ENCODE measurements around the gene ELMO1.

Gene ELMO1

DNA sequence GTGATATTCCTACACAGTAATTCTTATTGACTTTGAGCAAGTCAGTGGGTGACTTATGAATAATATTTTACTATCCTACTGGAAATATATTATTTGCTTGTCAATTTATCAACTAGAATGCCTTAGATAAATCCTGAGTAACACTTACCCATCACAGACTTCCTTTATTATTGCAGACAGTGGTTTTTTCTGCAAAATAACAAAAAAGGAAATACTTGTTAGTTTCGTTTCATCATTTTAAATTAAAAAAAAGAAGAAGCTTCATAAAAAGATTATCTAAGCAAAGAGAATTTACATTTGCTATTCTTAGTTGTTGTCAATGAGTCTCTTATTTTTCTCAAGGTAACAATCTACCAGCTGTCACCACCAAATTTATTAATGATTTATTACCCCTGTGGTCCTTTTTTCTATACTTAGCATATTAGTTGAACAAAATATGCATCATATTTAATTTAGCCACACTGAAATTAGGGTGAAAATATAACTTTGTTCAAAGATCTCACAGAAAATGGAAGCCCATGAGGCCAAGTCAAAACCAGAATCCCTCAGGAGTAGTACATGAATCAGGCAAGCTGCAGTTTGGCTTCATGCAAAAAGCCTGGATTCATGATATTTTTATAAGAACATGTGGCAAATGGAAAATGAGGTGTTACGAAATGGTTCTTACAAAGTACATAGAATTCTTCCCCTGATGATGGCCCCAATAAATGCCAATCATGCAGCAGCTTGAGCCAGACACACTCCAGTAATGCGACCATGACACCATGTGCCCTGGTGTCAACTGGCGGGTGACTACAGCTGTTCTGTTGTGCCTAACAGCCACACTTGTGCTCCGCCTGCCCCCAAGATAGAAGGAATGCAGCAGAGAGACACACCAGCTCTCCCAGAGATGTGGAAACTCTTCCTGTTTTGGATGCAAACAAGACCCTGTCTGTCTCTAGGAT is 132.6 kb downstream of the ELMO1 start:
- no peak for DNase-seq (ENCODE audit: low read depth, low spot score)

DNA sequence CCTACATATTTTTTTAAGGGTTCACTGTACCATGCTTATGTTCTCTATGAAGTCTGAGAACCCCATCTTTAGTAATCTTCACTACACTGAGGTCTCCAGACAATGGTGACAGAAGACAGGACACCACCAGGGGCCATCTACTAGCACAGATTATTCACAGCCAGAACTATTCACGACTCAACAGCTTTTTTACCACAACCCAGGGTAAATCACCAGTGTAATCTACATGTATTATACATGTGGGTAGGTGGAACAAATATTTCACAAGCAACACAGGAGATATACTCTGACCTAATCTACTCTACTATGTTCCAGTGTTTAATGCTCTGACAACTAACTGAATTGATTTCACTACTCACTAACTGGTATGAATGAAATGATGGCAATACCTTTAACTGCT is 136.1 kb downstream of the ELMO1 start:
- DNase-seq (ENCODE audit: low read depth, low spot score): no peak

DNA sequence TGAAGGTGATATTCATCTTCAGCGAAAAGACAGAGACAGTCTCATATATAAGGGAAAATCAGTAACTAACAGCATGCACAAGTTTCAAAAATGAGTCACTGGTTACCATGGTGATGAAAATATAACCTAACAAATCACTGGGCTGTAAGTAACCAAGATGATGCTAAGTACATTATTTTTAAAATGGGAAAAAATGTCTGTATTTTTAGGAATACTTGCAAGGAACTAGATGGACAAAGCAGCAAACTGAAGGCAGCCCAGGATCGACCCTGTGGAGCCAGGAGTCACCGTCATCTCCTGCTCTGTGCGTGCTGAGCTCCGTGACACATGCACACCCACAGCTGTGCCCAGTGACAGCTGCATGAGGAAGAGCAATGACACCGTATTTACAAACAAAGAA is 137.3 kb downstream of the ELMO1 start:
- DNase-seq (ENCODE audit: low read depth, low spot score): no peak

DNA sequence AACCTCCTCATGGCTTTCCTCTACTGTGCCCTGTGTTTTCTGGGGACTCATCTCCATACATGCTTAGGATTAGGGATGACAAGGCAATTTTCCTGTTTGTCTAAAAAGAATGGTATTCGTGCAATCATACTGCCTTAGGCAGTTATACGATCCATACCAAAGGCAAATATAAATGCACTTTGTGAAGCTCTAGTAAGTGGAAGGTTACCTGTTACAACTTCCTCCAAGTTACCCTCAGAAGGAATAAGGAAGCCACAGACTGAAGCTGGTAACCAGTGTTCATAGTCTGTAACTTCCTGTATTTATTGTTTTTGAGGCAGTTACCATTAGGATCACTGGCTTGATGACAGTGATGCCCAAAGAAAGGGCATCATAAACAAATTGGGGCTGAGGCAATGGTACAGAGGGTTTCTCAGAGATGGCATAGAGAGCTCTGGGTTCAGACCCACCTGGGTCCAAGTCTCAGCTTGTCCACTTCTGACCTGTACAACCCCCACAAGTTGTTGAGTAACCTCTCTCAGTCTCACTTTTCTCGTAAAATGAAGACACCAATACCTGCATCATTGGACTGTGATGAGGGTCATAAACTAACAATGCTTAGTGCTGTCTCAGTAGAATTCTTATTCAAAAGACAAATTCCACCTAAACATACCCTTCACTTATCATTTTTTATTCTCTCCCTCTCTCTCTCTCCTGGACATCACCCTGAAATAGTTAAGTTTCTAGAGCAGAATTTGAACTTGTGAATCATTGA is 138.2 kb downstream of the ELMO1 start:
- DNase-seq (ENCODE audit: low read depth, low spot score): no peak

DNA sequence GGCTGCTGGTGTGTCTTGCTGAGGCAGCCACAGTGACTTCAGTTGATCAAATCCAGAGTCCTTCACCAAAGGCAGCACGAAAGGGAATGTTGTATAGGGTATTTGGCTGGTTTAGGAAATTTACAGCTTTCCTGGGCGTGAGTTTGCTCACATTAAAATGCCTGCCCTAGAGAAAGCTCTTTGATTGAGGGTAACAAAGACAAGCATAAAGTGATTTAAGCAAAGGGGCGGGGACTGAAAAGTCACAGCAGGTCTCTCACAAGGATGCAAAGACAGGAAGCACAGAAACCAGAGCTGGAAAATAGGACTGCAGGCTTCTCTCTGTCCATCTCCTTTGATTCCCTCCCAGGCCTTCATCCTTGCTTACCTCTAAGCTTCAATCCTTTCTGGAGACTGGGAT is 139.2 kb downstream of the ELMO1 start:
- DNase-seq (ENCODE audit: low read depth, low spot score): peak; percentile 10

DNA sequence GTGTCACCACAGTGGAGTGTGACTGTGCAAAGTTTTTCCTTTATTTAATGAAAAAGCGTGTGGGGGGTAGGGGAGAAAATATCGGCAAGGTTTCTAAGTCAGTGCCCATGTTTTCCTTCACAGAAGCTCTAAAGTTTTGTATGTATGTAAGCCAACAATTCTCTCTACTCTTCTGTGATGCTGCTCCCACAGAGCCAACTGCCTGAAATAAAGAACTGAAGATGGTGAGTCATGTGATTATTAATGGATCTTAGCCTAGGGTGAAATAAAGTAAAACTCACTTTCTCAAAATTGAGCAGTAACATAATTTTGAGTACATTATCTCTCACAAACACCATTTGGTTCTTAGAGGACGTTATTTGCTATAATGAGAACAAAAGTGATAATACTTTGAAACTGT is 143.7 kb downstream of the ELMO1 start:
- no peak for DNase-seq (ENCODE audit: low read depth, low spot score)

DNA sequence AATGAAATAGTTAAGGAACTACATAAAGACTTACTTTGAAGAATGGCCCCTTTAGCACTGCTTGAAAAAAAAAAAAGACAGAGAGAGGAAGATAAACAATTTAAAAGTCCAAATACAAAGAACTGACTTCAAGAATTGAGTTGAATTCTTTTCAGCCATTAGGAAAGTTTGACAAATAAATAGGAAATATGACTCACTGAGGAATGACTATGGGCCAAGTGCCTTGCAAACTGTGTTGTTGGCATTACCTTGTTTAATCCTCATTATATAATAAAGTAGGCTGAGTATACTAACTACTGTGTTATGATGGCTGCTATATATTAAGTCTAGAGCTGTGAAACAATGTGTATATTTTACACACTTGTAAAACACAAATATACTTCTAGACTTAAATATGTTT is 151.1 kb downstream of the ELMO1 start:
- no peak for DNase-seq (ENCODE audit: low read depth, low spot score)

DNA sequence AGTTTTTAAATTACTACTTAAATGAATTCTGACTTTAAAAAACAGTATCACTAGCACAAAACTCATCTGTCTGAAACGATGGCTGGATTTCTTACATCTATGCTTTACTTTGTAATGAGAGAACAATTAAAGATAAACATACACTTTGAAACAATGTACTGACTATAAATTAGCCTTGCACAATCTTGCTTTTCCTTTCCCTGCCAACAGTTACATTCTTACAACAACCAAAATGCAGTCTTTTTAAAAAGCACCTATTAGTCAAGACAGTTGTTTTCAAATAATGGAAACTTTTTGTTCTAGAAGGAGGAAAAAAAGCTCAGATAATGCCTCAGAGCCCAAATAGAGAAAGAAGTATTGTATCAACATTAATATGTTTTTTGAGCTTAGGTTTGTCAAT is 153.3 kb downstream of the ELMO1 start:
- no peak for DNase-seq (ENCODE audit: low read depth, low spot score)

DNA sequence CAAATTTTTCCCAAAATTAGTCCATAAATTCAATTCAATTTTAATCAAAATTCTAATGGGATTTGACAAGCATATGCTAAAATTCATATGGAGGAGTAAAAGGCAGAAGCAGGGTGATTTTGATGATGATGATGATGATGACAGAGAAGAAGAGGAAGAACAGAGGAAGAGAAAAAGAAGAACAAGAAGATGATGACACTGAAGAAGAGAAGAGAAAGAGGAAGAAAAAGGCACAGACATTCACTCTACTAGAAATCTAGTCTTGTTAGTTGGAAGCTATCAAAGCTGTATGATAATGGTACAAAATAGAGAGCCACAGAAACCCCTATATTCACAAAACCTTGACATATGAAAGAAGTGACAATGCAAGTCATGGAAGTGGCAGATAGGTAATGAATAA is 157.9 kb downstream of the ELMO1 start:
- no peak for DNase-seq (ENCODE audit: low read depth, low spot score)

DNA sequence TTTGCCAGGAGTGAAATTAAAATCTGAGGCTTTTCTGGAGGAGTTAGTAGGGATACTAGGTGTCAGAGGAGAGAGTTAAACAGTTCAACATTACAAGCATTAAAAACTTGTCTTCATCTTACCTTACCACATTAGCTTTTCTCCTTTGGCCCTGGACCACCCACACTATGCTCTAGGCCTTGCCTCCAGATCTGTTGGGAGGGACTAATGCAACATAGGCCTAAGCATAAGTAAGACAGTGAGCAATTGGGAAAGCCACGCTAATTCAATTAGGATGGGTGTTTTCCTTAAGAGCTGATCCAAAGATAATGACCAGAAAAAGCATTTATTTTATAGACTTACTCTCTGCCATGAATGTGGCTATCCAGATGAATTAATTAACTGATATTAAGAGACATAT is 158.9 kb downstream of the ELMO1 start:
- no peak for DNase-seq (ENCODE audit: low read depth, low spot score)

DNA sequence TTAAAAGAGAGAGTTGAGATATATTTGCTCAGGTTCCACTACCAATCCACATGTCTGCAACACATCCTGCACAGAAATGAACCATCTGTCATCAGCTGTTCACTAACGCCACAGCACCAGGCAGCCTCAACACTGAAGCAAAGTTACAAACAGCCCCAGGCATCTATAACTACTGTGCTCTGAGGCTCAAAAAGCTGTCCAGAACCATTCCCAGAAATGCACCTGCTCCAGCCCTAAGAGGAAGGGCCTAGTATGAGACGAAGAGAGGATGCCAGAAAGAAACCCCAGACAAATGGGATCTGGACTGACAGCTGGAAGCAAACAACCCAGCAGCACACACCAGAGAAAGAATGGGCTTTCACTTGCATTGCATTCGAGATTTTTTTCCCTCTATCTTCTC is 159.3 kb downstream of the ELMO1 start:
- DNase-seq (ENCODE audit: low read depth, low spot score): no peak

DNA sequence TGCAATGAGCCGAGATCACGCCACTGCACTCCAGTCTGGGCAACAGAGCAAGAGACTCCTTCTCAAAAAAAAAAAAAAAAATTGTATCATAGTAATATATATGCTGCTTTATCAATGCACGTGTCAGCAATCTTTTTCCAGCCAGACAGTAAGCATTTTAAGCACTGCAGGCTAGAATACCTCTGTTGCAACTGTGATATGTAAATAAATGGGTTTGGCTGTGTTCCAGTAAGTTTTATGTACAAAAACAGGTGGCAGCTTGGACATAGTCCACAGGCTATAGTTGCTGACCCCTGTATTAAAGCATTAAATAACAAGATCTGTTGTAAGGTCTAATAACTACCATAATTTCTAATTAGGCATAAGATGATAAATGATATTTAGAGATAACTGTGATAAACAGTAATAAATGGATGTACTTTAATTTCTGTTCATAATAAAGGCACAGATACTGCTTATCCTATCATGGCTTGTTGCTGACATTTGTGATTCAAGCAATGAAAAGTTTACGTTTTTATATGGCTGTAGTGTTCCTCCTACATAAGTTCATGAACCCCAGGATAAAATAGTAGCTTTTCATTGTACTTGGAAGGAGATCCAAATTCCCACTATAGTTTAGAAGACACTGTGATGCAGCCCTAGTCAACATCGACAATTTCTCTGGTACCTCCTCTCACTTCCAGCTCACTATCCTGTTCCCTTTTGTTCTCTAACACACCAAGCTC is 161.4 kb downstream of the ELMO1 start:
- no peak for DNase-seq (ENCODE audit: low read depth, low spot score)

DNA sequence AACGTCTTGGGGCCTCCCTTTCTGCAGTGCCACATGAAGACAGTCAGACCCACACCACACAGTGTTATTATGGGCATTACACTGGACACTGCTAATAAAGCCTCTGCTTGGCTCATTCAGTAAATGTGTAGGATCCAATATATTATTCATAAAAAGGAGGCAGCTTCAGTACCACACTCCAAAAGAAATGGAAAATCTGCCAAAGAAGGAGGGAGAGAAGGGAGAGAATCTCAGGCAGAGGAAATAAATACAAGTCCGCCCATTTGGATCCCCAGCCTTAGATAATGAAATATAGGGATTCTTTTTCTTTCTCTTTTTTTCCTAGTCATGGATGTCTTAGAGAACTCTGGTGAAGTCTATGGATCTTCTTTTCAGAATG is 162.2 kb downstream of the ELMO1 start:
- no peak for DNase-seq (ENCODE audit: low read depth, low spot score)

DNA sequence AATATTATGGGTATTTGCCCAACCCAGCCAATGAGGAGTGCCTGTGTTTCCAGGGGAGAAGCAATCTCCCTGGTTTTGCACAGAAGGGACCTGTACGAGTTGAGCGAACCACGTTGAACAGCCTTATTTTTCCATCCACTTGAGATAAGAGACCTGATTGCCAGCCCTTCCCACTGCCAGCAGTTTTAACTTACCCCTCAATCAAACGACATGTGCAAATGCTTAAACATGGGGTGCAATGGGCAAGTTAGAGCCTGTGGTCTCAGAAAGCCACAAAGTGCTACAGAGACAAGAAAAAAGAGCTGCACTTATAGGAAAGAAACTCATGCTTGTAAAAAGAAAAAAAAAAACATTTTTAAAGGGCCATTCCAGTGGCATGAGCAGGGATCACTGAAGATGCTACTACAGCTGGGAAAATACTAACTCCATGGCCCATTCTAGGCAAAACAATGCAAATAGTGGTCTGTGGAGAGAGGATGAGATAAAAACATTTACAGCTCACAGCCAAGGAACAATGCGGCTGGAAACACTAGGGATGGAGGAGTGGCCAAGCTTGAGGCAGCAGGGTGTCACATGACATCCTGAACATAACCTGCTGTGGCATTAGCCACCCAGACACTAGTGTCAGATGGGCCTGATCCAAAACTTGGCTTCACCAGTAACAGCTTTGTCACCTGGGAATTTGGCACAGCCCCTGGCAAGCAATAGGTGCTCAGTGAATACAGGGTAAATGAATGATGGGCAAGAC is 162.8 kb downstream of the ELMO1 start:
- no peak for DNase-seq (ENCODE audit: low read depth, low spot score)

DNA sequence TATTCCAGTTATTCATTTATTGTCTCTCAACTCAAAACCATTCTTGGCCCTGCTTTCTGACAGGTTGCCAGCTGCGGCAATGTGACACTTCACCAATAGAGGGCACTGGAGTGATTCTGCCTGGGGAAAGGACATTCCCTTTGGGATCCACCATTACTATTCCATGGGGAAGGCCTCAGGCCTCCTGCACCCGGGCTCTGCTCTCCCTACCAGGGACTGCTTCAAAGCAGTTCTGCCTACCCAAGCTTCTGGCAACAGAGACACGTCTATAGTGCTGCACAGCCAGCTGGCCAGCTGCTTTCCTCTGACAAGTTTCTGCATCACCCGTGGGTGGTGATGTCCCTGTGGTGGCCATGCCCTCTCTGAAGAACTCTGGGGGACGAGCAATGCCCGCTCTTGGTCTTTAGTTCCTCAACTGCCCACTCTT is 163.8 kb downstream of the ELMO1 start:
- peak; percentile 79 for DNase-seq (ENCODE audit: low read depth, low spot score)

DNA sequence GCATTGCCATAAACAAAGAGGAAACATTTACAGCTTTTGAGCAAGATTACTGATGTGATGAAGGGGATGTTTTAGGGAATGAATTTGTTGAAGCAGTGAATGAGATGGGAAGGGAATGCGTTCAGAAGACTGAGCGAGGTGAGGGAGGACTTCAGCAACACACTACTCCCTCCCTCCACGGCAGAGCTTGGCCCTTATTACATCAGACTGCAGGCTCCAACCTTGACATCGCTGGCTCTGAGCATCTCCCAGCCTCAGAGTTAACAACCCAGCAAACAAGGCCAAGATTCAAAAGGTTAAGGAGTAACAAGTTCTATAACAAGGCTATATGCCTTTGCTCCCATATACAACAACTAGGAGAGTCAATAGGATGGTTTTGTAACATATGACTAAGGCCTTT is 164.4 kb downstream of the ELMO1 start:
- no peak for DNase-seq (ENCODE audit: low read depth, low spot score)

DNA sequence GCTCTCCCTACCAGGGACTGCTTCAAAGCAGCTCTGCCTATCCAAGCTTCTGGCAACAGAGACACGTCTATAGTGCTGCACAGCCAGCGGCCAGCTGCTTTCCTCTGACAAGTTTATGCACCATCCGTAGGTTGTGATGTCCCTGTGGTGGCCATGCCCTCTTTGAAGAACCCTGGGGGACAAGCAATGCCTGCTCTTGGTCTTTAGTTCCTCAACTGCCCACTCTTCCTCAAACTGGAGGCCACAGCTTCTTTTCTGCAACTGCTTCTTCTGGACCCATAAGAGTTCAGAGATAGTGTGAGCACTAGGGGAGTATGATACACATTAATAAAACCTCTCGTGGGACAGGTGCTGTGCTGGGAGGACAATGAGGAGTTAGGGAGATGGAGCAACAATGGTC is 164.9 kb downstream of the ELMO1 start:
- no peak for DNase-seq (ENCODE audit: low read depth, low spot score)

DNA sequence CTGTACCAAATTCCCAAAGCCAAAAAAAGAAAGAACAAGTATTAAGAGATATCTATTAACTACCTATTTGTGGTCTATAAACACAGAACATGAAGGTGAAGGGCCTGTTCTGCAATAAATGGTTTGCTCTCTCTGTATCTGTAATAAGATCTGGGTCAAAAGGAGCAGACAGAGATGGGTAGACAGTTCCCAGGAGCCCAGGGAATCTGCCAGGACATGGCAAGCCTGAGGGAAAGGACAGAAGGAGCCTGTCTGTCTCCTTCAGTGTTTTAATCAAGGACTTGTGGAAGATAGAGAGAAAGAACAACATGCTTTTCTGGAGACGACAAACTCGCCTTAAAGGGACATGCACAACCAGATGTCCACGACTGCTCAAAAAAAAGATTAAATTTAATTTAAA is 165.7 kb downstream of the ELMO1 start:
- DNase-seq (ENCODE audit: low read depth, low spot score): no peak

DNA sequence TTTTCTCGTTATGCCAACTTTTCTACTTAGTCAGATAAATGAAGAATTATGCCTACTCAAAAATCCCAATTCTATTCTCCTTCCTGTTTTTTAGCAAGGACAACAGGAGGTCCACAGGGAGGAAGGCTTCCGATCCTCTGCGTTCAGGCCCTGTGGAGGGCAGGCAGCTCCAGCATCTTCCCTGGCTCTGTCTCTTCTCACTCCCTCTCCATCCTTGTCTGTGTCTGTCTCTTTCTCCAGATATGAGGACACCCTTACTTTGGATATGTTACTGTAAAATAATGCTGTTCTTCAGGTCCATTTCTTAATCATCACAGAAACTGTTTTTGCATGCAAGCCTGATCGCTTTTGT is 166.6 kb downstream of the ELMO1 start:
- no peak for DNase-seq (ENCODE audit: low read depth, low spot score)

DNA sequence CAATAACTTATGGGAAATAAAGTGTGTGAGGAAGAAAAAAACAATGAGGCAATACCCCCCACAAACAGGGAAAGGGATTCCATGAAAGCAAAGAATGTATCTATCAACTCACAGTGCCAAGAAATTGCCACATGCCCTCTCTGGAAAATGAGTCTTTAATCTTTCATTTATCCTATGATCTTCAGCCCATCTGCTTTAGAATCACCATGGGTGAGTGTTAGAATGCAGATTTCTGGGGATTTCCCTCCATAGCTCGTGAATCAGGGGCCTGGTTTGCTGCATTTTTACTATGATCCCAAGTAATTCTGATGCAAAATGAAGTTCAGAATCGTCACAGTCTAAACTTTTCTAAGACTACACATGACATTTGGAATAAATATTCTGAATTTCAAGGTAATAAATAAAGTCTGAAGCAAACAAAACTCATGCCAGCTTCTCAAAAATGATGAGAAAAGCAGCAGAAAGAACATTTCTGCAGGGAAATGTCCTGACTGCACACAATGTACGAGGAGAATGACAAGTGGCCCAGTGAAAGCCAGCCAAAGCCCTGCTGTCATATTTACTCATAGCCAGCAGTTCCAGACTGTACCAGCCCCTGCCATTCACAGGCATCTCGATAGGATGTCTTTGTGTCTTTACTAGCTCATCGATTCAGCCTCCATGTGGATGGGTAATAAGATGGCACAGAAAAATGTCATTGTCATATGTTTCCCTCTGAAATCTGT is 167.1 kb downstream of the ELMO1 start:
- DNase-seq (ENCODE audit: low read depth, low spot score): no peak

DNA sequence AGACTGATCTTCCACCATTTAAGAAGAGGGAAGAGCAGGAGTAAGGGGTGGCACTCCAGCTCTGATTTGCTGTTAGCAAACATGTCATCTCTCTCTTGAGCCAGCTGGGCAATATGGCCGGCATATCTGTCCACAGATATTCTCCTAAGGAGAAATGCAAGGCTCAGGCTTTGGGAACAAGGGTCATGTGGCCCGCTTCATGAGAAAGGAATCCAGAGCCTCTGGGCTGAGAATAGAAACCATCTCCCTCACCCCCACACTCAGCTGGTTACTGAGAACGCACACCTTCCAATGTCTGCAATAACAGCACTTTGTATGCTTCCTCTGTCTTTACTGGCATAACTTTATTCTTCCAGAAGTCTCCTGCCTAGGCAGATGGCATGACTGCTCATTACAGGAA is 171.2 kb downstream of the ELMO1 start:
- DNase-seq (ENCODE audit: low read depth, low spot score): no peak

All from ELF-1 (cell line).